IMR-90 (cell line): ENCODE results near the gene KRTAP12-3. TPM values are rescaled to one million over a fixed set of nuclear protein-coding genes. Genes with fewer than 3 reads are reported as not detected.

Experiments
- ATAC-seq: fragments of 200-7000 bp; cut with Tn5 transposase; 2 replicates; pipeline ENCODE4 v1.9.1; 2020; ENCODE audit warnings: low read depth, mild to moderate bottlenecking, moderate library complexity
- BruUV-seq: library from RNA; stranded (reverse); fragments of 400-500 nt; replicated peaks from 2 replicates; lab custom pipeline; 2021; lab: Mats Ljungman, UMichigan
- CTCF ChIA-PET: fragments of 300-600 bp; formaldehyde crosslinking; extraction: SDS; loops from one replicate; lab custom pipeline; 2021; ENCODE audit warnings: antibody characterized with exemption; lab: Yijun Ruan, JAX
- POLR2A ChIA-PET: fragments of 300-600 bp; sonication (Branson Sonifier 250); formaldehyde crosslinking; loops from one replicate; lab custom pipeline; 2022; ENCODE audit warnings: antibody characterized with exemption; ENCODE audit not compliant: unreplicated experiment; lab: Charles Lee
- DNase-seq: peaks from one replicate; pipeline ENCODE4 v3.0.0; 2013
- H2AFZ ChIP-seq: replicated peaks from 2 replicates; pipeline ENCODE3; 2013; ENCODE audit warnings: low read length, mild to moderate bottlenecking; ENCODE audit not compliant: poor library complexity
- H2AK5ac ChIP-seq: 2 replicates; pipeline ENCODE4 v1.6.1; 2013; ENCODE audit warnings: low read depth, low read length, inconsistent platforms
- H2AK9ac ChIP-seq: replicated peaks from 2 replicates; pipeline ENCODE3; 2013; ENCODE audit warnings: mild to moderate bottlenecking, low read depth, low read length, moderate library complexity; ENCODE audit not compliant: poor library complexity
- H2BK120ac ChIP-seq: 2 replicates; pipeline ENCODE4 v1.6.1; 2013; ENCODE audit warnings: low read depth, low read length, inconsistent platforms
- H2BK15ac ChIP-seq: 3 replicates; pipeline ENCODE4 v1.6.1; 2013; ENCODE audit warnings: low read depth, low read length, inconsistent platforms
- H2BK20ac ChIP-seq: 2 replicates; pipeline ENCODE4 v1.6.1; 2013; ENCODE audit warnings: low read depth, mild to moderate bottlenecking, inconsistent platforms, low read length, moderate library complexity
- H2BK5ac ChIP-seq: 2 replicates; pipeline ENCODE4 v1.6.1; 2013; ENCODE audit warnings: mild to moderate bottlenecking, low read depth, low read length, inconsistent platforms; ENCODE audit not compliant: poor library complexity, severe bottlenecking
- H3K14ac ChIP-seq: replicated peaks from 2 replicates; pipeline ENCODE4 v1.6.1; 2013; ENCODE audit warnings: low read depth, low read length, inconsistent platforms
- H3K18ac ChIP-seq: 2 replicates; pipeline ENCODE4 v1.6.1; 2013; ENCODE audit warnings: low read depth, low read length, control low read depth
- H3K23ac ChIP-seq: 2 replicates; pipeline ENCODE4 v1.6.1; 2013; ENCODE audit warnings: low read depth, low read length, inconsistent platforms
- H3K27ac ChIP-seq: 2 replicates; pipeline ENCODE4 v1.5.1; 2013; ENCODE audit warnings: mild to moderate bottlenecking, control low read depth, low read length; ENCODE audit not compliant: insufficient read depth
- H3K27me3 ChIP-seq: 2 replicates; pipeline ENCODE4 v1.6.1; 2013; ENCODE audit warnings: low read length; ENCODE audit not compliant: control insufficient read depth, insufficient read depth
- H3K36me3 ChIP-seq: 2 replicates; pipeline ENCODE4 v1.6.1; 2013; ENCODE audit warnings: low read length, mixed read lengths; ENCODE audit not compliant: control insufficient read depth, insufficient read depth
- H3K4ac ChIP-seq: 2 replicates; pipeline ENCODE4 v1.6.1; 2013; ENCODE audit warnings: low read depth, low read length, inconsistent platforms
- H3K4me1 ChIP-seq: 2 replicates; pipeline ENCODE4 v1.6.1; 2013; ENCODE audit warnings: low read length, mixed read lengths; ENCODE audit not compliant: control insufficient read depth, insufficient read depth
- H3K4me2 ChIP-seq: 2 replicates; pipeline ENCODE4 v1.6.1; 2013; ENCODE audit warnings: low read depth, mild to moderate bottlenecking, control low read depth, low read length, moderate library complexity
- H3K4me3 ChIP-seq: 2 replicates; pipeline ENCODE4 v1.5.1; 2013; ENCODE audit warnings: low read depth, mild to moderate bottlenecking, control low read depth, low read length, moderate library complexity; ENCODE audit not compliant: insufficient read depth
- H3K56ac ChIP-seq: 2 replicates; pipeline ENCODE4 v1.6.1; 2013; ENCODE audit warnings: low read length, inconsistent platforms; ENCODE audit not compliant: insufficient read depth; ENCODE audit errors: extremely low read depth
- H3K79me1 ChIP-seq, 2 experiments: 2 replicates each; pipeline ENCODE4 v1.6.1; 2013; ENCODE audit warnings: low read length in 2 of 2, inconsistent platforms in 1 of 2, low read depth in 1 of 2
- H3K9ac ChIP-seq: 2 replicates; pipeline ENCODE4 v1.6.1; 2013; ENCODE audit warnings: low read depth, low read length, control low read depth
- H3K9me1 ChIP-seq: 2 replicates; pipeline ENCODE4 v1.6.1; 2013; ENCODE audit warnings: low read length, inconsistent platforms; ENCODE audit not compliant: insufficient read depth
- H3K9me3 ChIP-seq: 2 replicates; pipeline ENCODE4 v1.6.1; 2013; ENCODE audit warnings: low read length; ENCODE audit not compliant: control insufficient read depth, insufficient read depth
- H4K20me1 ChIP-seq: 2 replicates; pipeline ENCODE4 v1.6.1; 2013; ENCODE audit warnings: low read length, inconsistent platforms; ENCODE audit not compliant: insufficient read depth
- H4K5ac ChIP-seq: 2 replicates; pipeline ENCODE4 v1.6.1; 2013; ENCODE audit warnings: mild to moderate bottlenecking, low read depth, low read length, control low read depth
- H4K8ac ChIP-seq, 2 experiments: 2 replicates each; pipeline ENCODE4 v1.6.1; 2013; ENCODE audit warnings: low read depth in 2 of 2, low read length in 2 of 2, control low read depth in 1 of 2, inconsistent platforms in 1 of 2
- H4K91ac ChIP-seq: 2 replicates; pipeline ENCODE4 v1.6.1; 2013; ENCODE audit warnings: low read depth, low read length, inconsistent platforms; ENCODE audit not compliant: insufficient read depth
- BHLHE40 ChIP-seq: fragments of 150-350 bp; IDR thresholded peaks from 2 replicates; pipeline ENCODE4 v1.6.1; 2016; ENCODE audit warnings: mild to moderate bottlenecking, low read depth, low read length
- MAFK ChIP-seq: IDR thresholded peaks from 2 replicates; pipeline ENCODE4 v1.6.1; 2012; ENCODE audit warnings: low read depth, low read length, improper control_type of control experiment
- MXI1 ChIP-seq: IDR thresholded peaks from 2 replicates; pipeline ENCODE4 v1.6.1; 2012; ENCODE audit warnings: low read depth, mild to moderate bottlenecking, low read length, moderate library complexity, borderline replicate concordance
- RAD21 ChIP-seq: IDR thresholded peaks from 2 replicates; pipeline ENCODE4 v1.6.1; 2012; ENCODE audit warnings: low read length, improper control_type of control experiment
- WGBS, 2 experiments: methylation state at CpG; one replicate each; pipeline versions ENCODE4 v1.1.5 to v1.1.7; 2013; ENCODE audit warnings: missing lambda C conversion rate in 2 of 2; ENCODE audit not compliant: insufficient read length in 1 of 2; ENCODE audit errors: extremely low coverage in 2 of 2; 5-methylcytosine and 5-hydroxymethylcytosine counted together
- dilution Hi-C: fragments of 300-500 bp; cut with HindIII; formaldehyde crosslinking; loops from one replicate; pipeline ENCODE4 v1.14.3; 2018; ENCODE audit warnings: low sequenced_read_pairs; ENCODE audit not compliant: unreplicated experiment
- in situ Hi-C: fragments of 300-500 bp; cut with MboI; formaldehyde crosslinking; loops from 3 replicates; pipeline ENCODE4 v1.14.3; 2019; ENCODE audit warnings: low sequenced_read_pairs, inconsistent platforms, mixed read lengths
- intact Hi-C: fragments of 100-400 bp; cut with micrococcal nuclease; formaldehyde crosslinking; loops from 2 replicates; pipeline ENCODE4 v1.10.0; 2022
- polyA plus RNA-seq, 3 experiments: library from polyadenylated mRNA; depleted of rRNA; stranded (reverse); fragments of >200 nt; gene quantifications; 2 replicates each; pipeline ENCODE4 v1.2.3, GENCODE V29; 2012; ENCODE audit warnings: low replicate concordance in 1 of 3
- total RNA-seq: library from RNA; depleted of rRNA; stranded (reverse); fragments of >200 nt; gene quantifications from 2 replicates; pipeline ENCODE4 v1.2.3, GENCODE V29; 2012

Gene KRTAP12-3
- total and polyA plus RNA-seq, 2 of the 4 experiments (the other 2 are of a cell fraction) = not detected

DNA sequence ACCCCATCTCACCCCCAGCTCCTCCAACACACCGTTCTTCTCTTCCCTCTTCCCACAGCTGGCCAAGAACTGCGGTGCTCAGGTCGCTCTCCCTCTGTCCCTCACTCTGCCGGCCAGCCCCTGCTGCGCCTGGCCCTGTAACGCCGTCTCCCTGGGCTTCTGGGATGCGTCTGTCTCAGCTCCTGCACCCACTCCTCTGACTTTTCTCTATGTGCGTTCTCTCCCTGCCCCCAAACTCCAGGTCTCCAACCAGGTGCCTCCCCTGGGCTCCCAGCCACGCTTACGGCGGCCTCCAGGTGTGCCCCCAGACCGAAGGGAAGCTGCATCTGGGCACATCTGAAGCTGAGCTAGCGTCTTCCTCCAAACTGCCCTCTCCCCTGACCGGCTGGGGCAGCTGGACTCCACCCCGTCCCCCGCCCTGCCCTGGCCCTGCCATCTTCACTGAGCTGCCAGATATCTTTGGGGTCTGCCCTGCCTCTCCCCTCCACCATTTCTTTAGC, 41.8 kb downstream of the KRTAP12-3 start:
- 39% methylated on average over 11 of the region's 17 CpGs; no CpG with 5 or more reads in 1 of the 2 experiments for WGBS, 2 experiments
- no peaks in the 10 kb centered on the region for H3K79me1 ChIP-seq
- no peaks in the 10 kb centered on the region for H3K9me1 ChIP-seq
- H3K4ac ChIP-seq = no peak overlapping the region
- in situ Hi-C loops (no loop called here), dilution Hi-C loops (no loop called here), intact Hi-C loops (no loop called here)
- ATAC-seq (no peak), DNase-seq (no peak)
- H2AK5ac ChIP-seq = no peak overlapping the region
- H2BK120ac ChIP-seq = no peak overlapping the region
- POLR2A ChIA-PET = no interaction called here
- no peak overlapping the region for H3K18ac ChIP-seq
- H4K5ac ChIP-seq = no peak overlapping the region
- H3K14ac ChIP-seq = no peak overlapping the region
- no peak overlapping the region for H2BK20ac ChIP-seq
- no peaks in the 10 kb centered on the region for H3K9me3 ChIP-seq
- H4K8ac ChIP-seq = no peak overlapping the region
- no peak overlapping the region for H3K27ac ChIP-seq
- H4K91ac ChIP-seq = no peak overlapping the region
- BruUV-seq = no TSS peak
- CTCF ChIA-PET = no interaction called here
- H2BK5ac ChIP-seq = no peak overlapping the region
- H3K9ac ChIP-seq = no peak overlapping the region
- H3K23ac ChIP-seq = no peak overlapping the region
- no peak overlapping the region for H3K4me3 ChIP-seq
- H3K36me3 ChIP-seq = no peaks in the 10 kb centered on the region
- no peak overlapping the region for H2BK15ac ChIP-seq
- H2AK9ac ChIP-seq = no peak overlapping the region
- TF ChIP-seq RAD21 (no peak), MAFK (no peak), BHLHE40 (no peak), MXI1 (no peak)
- no peak overlapping the region for H3K56ac ChIP-seq
- no peaks in the 10 kb centered on the region for H4K20me1 ChIP-seq
- peaks cover 69% of the 10 kb centered on the region for H3K27me3 ChIP-seq
- H3K4me2 ChIP-seq = no peak overlapping the region
- no peak overlapping the region for H2AFZ ChIP-seq
- no peaks in the 10 kb centered on the region for H3K4me1 ChIP-seq
